GM12865 (cell line): Measurements from ENCODE around the gene TBC1D4.
"Not testable (repeated sequence)": the region's sequence is repeated elsewhere in the genome, so short reads cannot be mapped to it uniquely, and the experiment has no call there.

Source experiments
- DNase-seq: peaks from one replicate; pipeline ENCODE4 v3.0.0; 2010; ENCODE audit warnings: low read depth
- H3K4me3 ChIP-seq: 2 replicates; pipeline ENCODE4 v1.5.1; 2011; ENCODE audit warnings: mild to moderate bottlenecking, low read depth, low read length, control low read depth
- TF ChIP-seq, protein P1 (sequence below): IDR thresholded peaks from 2 replicates; pipeline ENCODE4 v1.5.1; 2011; ENCODE audit warnings: low read length, control low read depth, low read depth, inconsistent platforms; ENCODE audit not compliant: insufficient read depth; ENCODE audit errors: missing control alignments

The TBC1D4 gene

DNA sequence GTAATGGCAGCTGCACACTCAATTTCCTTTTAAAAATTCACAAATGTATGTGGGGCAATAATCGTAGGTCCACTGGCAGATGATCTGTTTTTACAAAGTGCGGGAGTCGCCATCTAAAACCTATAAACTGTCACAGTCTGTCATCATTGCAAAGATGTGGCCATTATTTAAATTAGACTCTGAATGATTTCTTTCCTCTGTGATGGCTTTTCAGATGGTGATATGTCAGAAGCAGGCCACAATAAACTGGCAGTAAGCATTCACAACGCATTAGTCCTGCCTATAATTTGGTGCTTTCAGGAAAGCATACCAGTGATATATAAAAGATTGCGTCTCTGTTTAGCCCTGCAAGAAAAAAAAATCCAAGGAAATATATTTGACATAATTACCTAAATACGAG, 226.8 kb downstream of the TBC1D4 start:
- TF ChIP-seq, protein P1, sequence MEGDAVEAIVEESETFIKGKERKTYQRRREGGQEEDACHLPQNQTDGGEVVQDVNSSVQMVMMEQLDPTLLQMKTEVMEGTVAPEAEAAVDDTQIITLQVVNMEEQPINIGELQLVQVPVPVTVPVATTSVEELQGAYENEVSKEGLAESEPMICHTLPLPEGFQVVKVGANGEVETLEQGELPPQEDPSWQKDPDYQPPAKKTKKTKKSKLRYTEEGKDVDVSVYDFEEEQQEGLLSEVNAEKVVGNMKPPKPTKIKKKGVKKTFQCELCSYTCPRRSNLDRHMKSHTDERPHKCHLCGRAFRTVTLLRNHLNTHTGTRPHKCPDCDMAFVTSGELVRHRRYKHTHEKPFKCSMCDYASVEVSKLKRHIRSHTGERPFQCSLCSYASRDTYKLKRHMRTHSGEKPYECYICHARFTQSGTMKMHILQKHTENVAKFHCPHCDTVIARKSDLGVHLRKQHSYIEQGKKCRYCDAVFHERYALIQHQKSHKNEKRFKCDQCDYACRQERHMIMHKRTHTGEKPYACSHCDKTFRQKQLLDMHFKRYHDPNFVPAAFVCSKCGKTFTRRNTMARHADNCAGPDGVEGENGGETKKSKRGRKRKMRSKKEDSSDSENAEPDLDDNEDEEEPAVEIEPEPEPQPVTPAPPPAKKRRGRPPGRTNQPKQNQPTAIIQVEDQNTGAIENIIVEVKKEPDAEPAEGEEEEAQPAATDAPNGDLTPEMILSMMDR, result no peak
- H3K4me3 ChIP-seq, result no peak overlapping the region
- no peak for DNase-seq

DNA sequence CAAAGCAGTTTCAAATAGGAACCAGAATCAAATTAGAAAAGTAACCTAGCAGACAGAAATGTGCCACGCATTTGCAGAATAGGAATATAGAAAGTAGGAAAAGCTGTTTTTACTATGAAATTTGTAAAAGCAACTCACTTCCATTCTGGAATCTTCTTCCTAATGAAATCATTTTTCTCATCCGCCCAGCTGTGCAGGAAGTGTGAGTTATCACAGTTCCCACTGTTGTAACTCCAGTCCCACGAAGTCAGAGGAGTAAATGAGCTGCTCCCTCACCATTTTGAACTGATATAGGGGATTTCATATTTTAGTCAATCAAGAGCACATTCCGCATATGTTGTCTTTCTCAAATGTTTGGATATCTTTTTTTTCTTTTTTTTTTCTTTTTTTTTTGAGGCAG, 230.8 kb downstream of the TBC1D4 start:
- TF ChIP-seq, protein P1, result no peak
- H3K4me3 ChIP-seq, result no peak overlapping the region
- no peak for DNase-seq

DNA sequence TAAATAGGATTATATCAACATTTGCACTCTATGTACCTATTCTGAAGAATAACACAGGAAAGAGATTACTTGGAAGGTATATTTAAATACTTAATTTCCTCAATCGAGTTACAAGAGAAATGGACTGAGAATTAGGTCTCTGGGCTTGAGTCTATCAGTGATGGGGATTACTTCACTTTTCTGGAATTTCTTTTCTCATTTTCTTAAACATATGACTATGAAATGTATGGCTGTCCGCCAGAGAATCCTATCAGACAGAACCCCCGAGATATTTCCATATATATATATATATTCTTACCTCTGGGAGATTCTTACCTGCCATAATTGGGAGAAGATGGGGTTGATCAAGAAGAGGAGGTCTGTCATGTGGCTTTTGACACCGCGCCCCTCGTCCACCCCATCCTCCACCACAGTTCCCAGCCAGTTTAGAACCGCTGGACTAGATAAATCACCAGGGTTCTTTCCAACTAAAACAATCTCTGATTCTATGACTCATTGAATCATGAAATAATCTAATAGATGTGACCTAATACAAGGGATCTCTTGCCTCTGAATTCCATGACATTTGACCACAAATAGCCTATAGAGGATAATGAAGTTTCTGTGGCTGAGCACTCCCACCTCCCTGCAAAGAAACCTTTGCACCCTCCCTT, 231.3 kb downstream of the TBC1D4 start:
- TF ChIP-seq, protein P1, result no peak
- no peak for DNase-seq
- H3K4me3 ChIP-seq, result no peak overlapping the region

DNA sequence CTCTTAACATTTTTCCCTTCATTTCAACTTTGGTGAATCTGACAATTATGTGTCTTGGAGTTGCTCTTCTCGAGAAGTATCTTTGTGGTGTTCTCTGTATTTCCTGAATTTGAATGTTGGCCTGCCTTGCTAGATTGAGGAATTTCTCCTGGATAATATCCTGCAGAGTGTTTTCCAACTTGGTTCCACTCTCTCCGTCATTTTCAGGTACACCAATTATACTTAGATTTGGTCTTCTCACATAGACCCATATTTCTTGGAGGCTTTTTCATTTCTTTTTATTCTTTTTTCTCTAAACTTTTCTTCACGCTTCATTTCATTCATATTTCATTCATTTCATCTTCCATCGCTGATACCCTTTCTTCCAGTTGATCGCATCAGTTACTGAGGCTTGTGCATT, 236.4 kb downstream of the TBC1D4 start:
- not testable (repeated sequence) for H3K4me3 ChIP-seq, DNase-seq

DNA sequence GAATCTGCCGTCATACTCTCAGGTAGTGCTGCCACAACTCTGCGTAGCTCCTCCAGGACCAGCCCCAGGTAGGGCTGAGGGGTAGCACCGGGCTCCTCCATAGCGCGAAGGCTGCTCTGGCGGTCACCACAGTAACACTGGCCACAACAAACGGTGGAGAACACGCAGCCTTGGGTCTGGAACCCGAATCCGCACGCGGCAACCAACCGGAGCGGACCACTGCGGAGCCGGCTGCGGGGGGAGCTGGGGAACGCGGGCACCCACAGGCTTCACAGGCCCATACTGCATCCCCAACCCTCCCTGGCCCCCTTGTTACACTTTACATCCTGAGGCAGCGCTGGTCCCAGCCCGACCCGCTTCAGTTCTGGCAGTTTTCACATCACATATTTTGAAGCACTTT, 241.7 kb downstream of the TBC1D4 start:
- DNase-seq, result not testable (repeated sequence)

DNA sequence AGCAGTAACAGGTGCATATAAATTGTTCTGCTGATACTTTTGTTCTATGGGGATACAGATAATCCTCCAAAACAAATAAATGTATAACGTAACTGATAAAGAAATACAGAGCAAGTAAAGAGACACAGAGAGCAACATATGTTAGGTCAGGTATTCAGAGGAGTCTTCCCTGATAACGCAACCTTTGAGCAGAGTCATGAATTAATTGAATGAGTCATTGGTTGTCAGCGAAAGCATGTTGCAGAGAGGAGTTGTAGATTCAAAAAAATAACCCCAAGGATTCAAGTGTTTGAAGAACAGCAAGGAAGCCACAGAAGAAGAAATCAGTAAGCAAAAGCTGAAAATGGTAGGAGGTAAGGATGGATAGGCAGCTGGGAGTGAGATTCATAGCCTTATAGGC, 245.2 kb downstream of the TBC1D4 start:
- TF ChIP-seq, protein P1, result no peak
- DNase-seq, result no peak
- H3K4me3 ChIP-seq, result no peak overlapping the region

More for the DNA sequence above, 241.7 kb downstream of the TBC1D4 start:
- not testable (repeated sequence) for H3K4me3 ChIP-seq
